Measurements from ENCODE around the gene TBC1D22A. TPM values are rescaled to one million over a fixed set of nuclear protein-coding genes. Genes with fewer than 3 reads are reported as not detected.

TBC1D22A gene
- polyA plus RNA-seq, 1 donor (not counting 4 experiments of a cell fraction or from before 2014, with no cell fraction given): 20.9 TPM

GRCh38 chr22:47055073-47055355 lies 292.6 kb downstream of the TBC1D22A start:
- TF ChIP-seq EZH2 (IDR thresholded peaks at IDR 0.05; ENCODE audit: low read length) (no peak), CTCF (optimal IDR thresholded peaks at IDR 0.05 in 1 of 3, IDR thresholded peaks at IDR 0.05 in 1 of 3, conservative IDR thresholded peaks at IDR 0.05 in 1 of 3; ENCODE audit: extremely low read depth in 1 of 3, insufficient read depth in 2 of 3, low read length in 3 of 3) (no peak)
- Histone ChIP-seq H3K27me3 (ENCODE audit: control insufficient read depth, extremely low read depth, insufficient read depth, low read length) (no peaks in the 10 kb centered on the region), H4K20me1 (ENCODE audit: control insufficient read depth, extremely low read depth, insufficient read depth, low read length) (peaks cover 4% of the 10 kb centered on the region), H3K4me2 (ENCODE audit: control insufficient read depth, extremely low read depth, insufficient read depth, low read depth, low read length) (no peak overlapping the region), H2AFZ (ENCODE audit: control insufficient read depth, low read length) (no peak overlapping the region), H3K9ac (ENCODE audit: control insufficient read depth, extremely low read depth, insufficient read depth, low read length) (no peak overlapping the region), H3K9me1 (ENCODE audit: control insufficient read depth, extremely low read depth, insufficient read depth, low read length) (no peaks in the 10 kb centered on the region), H3K36me3 (ENCODE audit: control insufficient read depth in 2 of 2, extremely low read depth in 1 of 2, insufficient read depth in 2 of 2, low read length in 2 of 2) (peaks cover 0 to 12% of the 10 kb centered on the region in 2 experiments), H3K27ac (ENCODE audit: control insufficient read depth, insufficient read depth, low read length) (no peak overlapping the region), H3K9me3 (ENCODE audit: control insufficient read depth, low read depth, low read length) (no peaks in the 10 kb centered on the region), H3K4me3 (ENCODE audit: control insufficient read depth in 2 of 3, extremely low read depth in 1 of 3, insufficient read depth in 2 of 3, low read depth in 1 of 3, low read length in 3 of 3) (no peak overlapping the region), H3K79me2 (ENCODE audit: control insufficient read depth, insufficient read depth, low read length) (no peaks in the 10 kb centered on the region), H3K4me1 (ENCODE audit: control insufficient read depth, extremely low read depth, insufficient read depth, low read length) (no peaks in the 10 kb centered on the region)
- DNase-seq (ENCODE audit: low read depth, low spot score) (no peak), FAIRE-seq (no peak)
- dilution Hi-C loops (cut with MboI; ENCODE audit: extremely low pct_ligation_motif_present, low sequenced_read_pairs): no loop called here

- Histone ChIP-seq H3K27ac (ENCODE audit: control insufficient read depth, insufficient read depth, low read length) (no peak overlapping the region), H3K9ac (ENCODE audit: control insufficient read depth, extremely low read depth, insufficient read depth, low read length) (no peak overlapping the region), H3K27me3 (ENCODE audit: control insufficient read depth, extremely low read depth, insufficient read depth, low read length) (no peaks in the 10 kb centered on the region), H3K9me1 (ENCODE audit: control insufficient read depth, extremely low read depth, insufficient read depth, low read length) (no peaks in the 10 kb centered on the region), H3K36me3 (ENCODE audit: control insufficient read depth in 2 of 2, extremely low read depth in 1 of 2, insufficient read depth in 2 of 2, low read length in 2 of 2) (peaks cover 0 to 12% of the 10 kb centered on the region in 2 experiments), H4K20me1 (ENCODE audit: control insufficient read depth, extremely low read depth, insufficient read depth, low read length) (peaks cover 4% of the 10 kb centered on the region), H3K9me3 (ENCODE audit: control insufficient read depth, low read depth, low read length) (no peaks in the 10 kb centered on the region), H2AFZ (ENCODE audit: control insufficient read depth, low read length) (no peak overlapping the region), H3K79me2 (ENCODE audit: control insufficient read depth, insufficient read depth, low read length) (no peaks in the 10 kb centered on the region), H3K4me3 (ENCODE audit: control insufficient read depth in 2 of 3, extremely low read depth in 1 of 3, insufficient read depth in 2 of 3, low read depth in 1 of 3, low read length in 3 of 3) (no peak overlapping the region), H3K4me1 (ENCODE audit: control insufficient read depth, extremely low read depth, insufficient read depth, low read length) (no peaks in the 10 kb centered on the region), H3K4me2 (ENCODE audit: control insufficient read depth, extremely low read depth, insufficient read depth, low read depth, low read length) (no peak overlapping the region)
- DNase-seq (ENCODE audit: low read depth, low spot score) (no peak), FAIRE-seq (no peak)
- TF ChIP-seq CTCF (optimal IDR thresholded peaks at IDR 0.05 in 1 of 3, IDR thresholded peaks at IDR 0.05 in 1 of 3, conservative IDR thresholded peaks at IDR 0.05 in 1 of 3; ENCODE audit: extremely low read depth in 1 of 3, insufficient read depth in 2 of 3, low read length in 3 of 3) (no peak), EZH2 (IDR thresholded peaks at IDR 0.05; ENCODE audit: low read length) (no peak)
- dilution Hi-C loops (cut with MboI; ENCODE audit: extremely low pct_ligation_motif_present, low sequenced_read_pairs): no loop called here
Observed at GRCh38 chr22:47055461-47055860, 293.0 kb downstream of the TBC1D22A start.

Measured in keratinocyte (primary cell).